Lower leg skin (tissue), 3 donors: ENCODE measurements around the gene ARHGDIG.

Experiments
- CTCF ChIP-seq, 3 donors: fragments of 450-650 bp; IDR thresholded peaks; one replicate each; pipeline ENCODE4 v1.5.1; 2016; ENCODE audit warnings: antibody characterized with exemption in 3 of 3, mild to moderate bottlenecking in 3 of 3, moderate library complexity in 2 of 3
- POLR2A ChIP-seq, 2 donors: fragments of 450-650 bp; IDR thresholded peaks; one replicate each; pipeline ENCODE4 v1.6.1; 2016 to 2017; ENCODE audit warnings: antibody characterized with exemption in 2 of 2, mild to moderate bottlenecking in 1 of 2, moderate library complexity in 1 of 2

GRCh38 chr16:322476-323143, 42.2 kb downstream of the ARHGDIG start:
- TF ChIP-seq CTCF (IDR thresholded peaks at IDR 0.05), result no peak
- TF ChIP-seq POLR2A (IDR thresholded peaks at IDR 0.05), result no peak
